ENCODE data around the gene BUB1B. TPM values are rescaled to one million over a fixed set of nuclear protein-coding genes. Genes with fewer than 3 reads are reported as not detected.

BUB1B gene
- total RNA-seq, 1 donor from 2014 or later, result 73.1 TPM

DNA sequence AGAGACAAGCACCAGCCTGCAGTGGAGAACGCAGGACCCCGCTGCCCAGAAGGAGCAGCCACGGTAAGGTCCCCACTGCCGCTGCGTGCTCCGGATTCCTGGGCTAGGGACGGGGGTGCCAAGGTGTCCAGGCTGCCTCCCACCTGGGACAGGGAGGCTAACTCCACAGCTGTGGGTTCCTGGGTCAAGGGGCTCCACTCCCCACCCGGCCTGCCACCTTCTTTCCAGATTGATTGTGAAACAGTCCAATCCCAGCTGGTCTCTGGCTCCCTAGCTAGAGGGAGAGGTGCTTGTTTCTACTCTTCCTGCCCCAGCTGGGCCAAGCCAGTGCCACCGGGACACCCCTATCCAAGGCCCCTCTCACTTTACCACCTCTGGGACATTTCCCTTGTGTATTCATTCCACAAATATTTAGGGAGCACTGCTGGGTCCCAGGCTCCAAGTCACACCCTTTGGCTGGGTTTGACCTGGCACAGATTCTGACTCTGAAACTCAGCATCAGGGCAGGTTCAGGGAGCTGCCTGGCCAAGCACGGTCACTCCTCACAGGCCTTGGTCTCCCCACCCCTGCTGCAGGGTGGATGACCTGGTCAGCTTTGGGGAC lies 79.9 kb downstream of the BUB1B start:
- intact Hi-C loops (cut with micrococcal nuclease), result no loop called here
- no peaks in the 10 kb centered on the region for H3K36me3 Mint-ChIP-seq (ENCODE audit: low read depth)
- no peak overlapping the region for H3K4me3 Mint-ChIP-seq (ENCODE audit: low read depth)

DNA sequence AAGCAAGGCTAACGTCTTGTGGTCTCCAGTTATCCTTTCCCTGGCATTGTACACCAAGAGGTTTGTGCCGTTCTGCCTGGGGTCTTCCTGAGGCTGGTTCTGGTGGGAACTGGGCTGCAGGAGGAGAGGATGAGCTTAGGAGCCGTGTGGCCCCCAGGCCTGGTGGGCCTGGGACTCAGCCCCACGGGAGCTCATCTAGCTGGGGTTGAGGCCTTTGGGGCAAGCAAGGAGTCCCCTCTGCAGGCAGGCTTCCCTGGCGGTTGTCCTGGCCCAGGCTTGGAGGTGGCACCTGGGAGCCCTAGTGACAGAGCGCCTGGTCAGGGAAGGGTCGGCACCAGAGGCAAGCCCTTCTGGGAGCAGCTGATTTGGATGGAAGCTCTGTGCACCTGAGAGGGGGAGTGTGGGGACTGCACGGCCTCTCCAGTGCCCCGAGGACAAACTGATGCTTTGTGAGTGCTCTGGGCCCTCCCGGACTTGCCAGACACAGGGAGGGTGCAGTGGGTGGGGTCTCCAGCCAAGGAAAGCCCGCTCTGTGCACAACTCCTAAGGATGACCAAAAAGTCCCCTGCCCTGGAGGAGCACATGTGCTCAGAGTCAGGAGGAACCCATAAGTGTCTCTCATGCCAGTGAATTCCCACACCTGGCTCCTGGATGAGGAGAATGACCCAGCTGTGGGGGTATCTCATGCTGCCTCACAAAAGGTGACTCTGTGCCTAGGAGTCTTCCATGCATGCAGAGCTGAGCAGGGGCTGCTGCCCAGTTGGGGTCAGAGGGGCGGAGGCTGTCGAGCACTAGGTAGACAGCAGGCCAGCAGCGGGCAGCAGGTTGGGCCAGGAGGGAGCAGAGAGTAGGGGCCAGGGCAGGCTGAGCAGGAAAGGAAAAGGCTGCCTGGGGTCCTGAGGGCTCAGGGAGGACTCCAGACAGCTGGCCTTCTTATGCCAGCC lies 80.7 kb downstream of the BUB1B start:
- intact Hi-C loops (cut with micrococcal nuclease), result no loop called here
- Mint-ChIP-seq H3K4me3 (ENCODE audit: low read depth) (no peak overlapping the region), H3K27me3 (ENCODE audit: low read depth) (peaks cover 24% of the 10 kb centered on the region), H3K36me3 (ENCODE audit: low read depth) (no peaks in the 10 kb centered on the region), H3K27ac (no peak overlapping the region), H3K9me3 (no peaks in the 10 kb centered on the region), H3K4me1 (ENCODE audit: low read depth) (peaks cover 3% of the 10 kb centered on the region)
- DNase-seq (ENCODE audit: low spot score), result no peak

More for the DNA sequence above, 79.9 kb downstream of the BUB1B start:
- Mint-ChIP-seq H3K27me3 (ENCODE audit: low read depth) (peaks cover 24% of the 10 kb centered on the region), H3K9me3 (no peaks in the 10 kb centered on the region), H3K4me1 (ENCODE audit: low read depth) (peaks cover 3% of the 10 kb centered on the region), H3K27ac (no peak overlapping the region)
- no peak for DNase-seq (ENCODE audit: low spot score)

DNA sequence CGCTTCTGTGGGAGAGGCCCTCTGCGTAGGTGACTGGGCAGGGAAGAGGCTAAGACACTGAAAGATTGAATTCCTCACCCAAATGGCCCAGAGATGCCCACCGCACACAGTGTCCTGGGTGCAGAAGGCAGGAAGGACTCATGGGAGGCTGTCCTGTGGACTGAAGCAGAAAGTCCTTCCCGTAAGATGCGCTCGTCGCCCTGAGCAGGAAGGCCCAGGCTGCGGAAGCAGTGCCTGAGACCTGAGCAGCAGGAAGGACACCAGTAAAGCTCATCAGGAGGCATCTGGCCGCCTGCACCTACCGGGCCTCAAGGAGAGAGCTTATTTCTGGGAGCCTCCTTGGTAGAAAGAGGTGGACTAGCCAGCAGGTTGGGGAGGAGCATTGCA lies 81.3 kb downstream of the BUB1B start:
- no peak overlapping the region for H3K27ac Mint-ChIP-seq
- H3K4me1 Mint-ChIP-seq (ENCODE audit: low read depth), result peaks cover 3% of the 10 kb centered on the region
- no peaks in the 10 kb centered on the region for H3K36me3 Mint-ChIP-seq (ENCODE audit: low read depth)
- no peak for DNase-seq (ENCODE audit: low spot score)
- no peak overlapping the region for H3K4me3 Mint-ChIP-seq (ENCODE audit: low read depth)
- intact Hi-C loops (cut with micrococcal nuclease), result no loop called here
- no peaks in the 10 kb centered on the region for H3K9me3 Mint-ChIP-seq
- peaks cover 21% of the 10 kb centered on the region for H3K27me3 Mint-ChIP-seq (ENCODE audit: low read depth)

DNA sequence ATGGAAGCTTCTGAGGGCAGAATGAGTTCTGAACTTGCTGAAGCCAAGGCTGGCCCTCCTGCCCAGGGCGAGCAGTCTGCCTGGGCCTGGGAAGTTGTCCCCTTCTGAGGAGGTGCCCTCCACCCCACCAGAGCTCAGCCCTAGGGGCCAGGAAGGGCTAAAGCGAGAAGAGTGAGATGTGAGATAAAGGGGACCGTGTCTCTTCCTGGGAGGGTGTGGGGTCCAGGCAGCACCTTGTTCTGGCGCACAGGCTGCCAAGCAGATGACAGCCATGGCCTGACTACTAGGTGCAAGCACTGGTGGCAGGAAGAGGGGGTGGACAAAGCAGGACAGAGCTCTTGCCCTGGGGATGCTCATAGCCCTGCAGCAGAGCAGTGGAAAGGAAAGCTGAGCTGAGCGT lies 81.7 kb downstream of the BUB1B start:
- H3K4me1 Mint-ChIP-seq (ENCODE audit: low read depth), result peaks cover 3% of the 10 kb centered on the region
- intact Hi-C loops (cut with micrococcal nuclease), result no loop called here
- H3K9me3 Mint-ChIP-seq, result no peaks in the 10 kb centered on the region
- peaks cover 20% of the 10 kb centered on the region for H3K27me3 Mint-ChIP-seq (ENCODE audit: low read depth)
- no peak overlapping the region for H3K27ac Mint-ChIP-seq
- DNase-seq (ENCODE audit: low spot score), result no peak
- no peaks in the 10 kb centered on the region for H3K36me3 Mint-ChIP-seq (ENCODE audit: low read depth)
- no peak overlapping the region for H3K4me3 Mint-ChIP-seq (ENCODE audit: low read depth)

DNA sequence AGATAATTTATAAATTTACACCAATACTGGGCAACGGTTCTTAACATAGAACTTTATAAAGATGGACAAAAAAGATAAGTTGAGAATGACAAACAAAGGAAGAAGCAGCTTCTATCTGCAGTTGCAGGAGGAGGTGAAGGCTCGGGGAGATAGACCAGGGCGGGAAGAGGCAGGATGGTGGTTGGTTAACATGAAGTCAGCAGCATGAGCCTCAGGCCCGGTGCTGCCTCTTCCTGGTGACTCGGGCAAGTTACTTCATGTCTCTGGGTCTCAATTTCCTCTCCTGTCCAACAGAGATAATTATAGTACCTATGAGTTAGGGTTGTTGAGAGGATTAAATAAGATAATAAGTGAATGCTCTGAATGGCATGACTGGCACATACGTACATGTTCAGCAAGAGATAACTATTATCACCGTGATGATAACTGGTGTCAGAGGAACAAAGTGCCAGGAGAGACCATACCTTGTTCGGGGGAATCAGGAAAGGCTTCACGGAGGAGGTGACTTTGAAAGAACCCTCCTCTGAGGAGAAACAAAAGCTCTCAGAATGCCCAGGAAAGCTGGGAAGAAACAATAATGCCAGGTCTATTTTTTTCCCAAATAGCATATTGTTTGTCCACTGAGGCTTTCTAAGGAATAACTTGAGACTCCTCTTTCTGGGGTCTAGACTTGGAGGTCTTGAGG lies 82.4 kb downstream of the BUB1B start:
- no peaks in the 10 kb centered on the region for H3K9me3 Mint-ChIP-seq
- DNase-seq (ENCODE audit: low spot score), result no peak
- peaks cover under 1% of the 10 kb centered on the region for H3K4me1 Mint-ChIP-seq (ENCODE audit: low read depth)
- H3K27me3 Mint-ChIP-seq (ENCODE audit: low read depth), result peaks cover 14% of the 10 kb centered on the region
- no peak overlapping the region for H3K27ac Mint-ChIP-seq
- intact Hi-C loops (cut with micrococcal nuclease), result no loop called here
- no peaks in the 10 kb centered on the region for H3K36me3 Mint-ChIP-seq (ENCODE audit: low read depth)
- H3K4me3 Mint-ChIP-seq (ENCODE audit: low read depth), result no peak overlapping the region

DNA sequence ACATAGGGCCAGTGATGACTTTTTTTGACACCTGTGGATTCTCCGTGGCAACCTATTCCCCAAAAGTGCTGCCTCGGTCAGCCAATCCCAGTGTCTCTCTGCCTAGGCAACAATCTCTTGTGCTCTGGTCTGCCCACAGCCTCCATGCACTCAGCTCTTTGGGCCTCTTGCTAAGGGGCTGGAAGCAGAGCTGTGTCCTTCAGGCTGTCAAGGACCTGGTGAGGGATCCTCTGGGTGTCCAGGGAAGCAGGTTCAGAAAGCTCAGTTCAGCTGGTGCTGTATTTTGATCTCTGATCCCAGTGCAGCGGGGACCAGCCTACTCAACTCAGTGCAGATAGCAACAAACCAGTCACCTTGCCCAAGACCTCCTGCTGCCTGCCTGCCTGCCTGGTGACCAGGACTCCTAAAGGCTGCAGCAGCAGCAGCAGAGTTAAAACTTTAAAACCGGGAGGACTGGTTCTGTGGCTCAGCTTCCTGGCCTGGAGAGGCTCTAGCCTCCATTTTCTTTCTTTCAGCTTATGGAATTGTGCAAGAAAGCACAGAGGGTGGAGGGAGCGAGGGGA lies 84.2 kb downstream of the BUB1B start:
- no peaks in the 10 kb centered on the region for H3K4me1 Mint-ChIP-seq (ENCODE audit: low read depth)
- no peaks in the 10 kb centered on the region for H3K36me3 Mint-ChIP-seq (ENCODE audit: low read depth)
- intact Hi-C loops (cut with micrococcal nuclease), result no loop called here
- H3K4me3 Mint-ChIP-seq (ENCODE audit: low read depth), result no peak overlapping the region
- H3K27ac Mint-ChIP-seq, result no peak overlapping the region
- H3K27me3 Mint-ChIP-seq (ENCODE audit: low read depth), result peaks cover 10% of the 10 kb centered on the region
- no peak for DNase-seq (ENCODE audit: low spot score)
- no peaks in the 10 kb centered on the region for H3K9me3 Mint-ChIP-seq

DNA sequence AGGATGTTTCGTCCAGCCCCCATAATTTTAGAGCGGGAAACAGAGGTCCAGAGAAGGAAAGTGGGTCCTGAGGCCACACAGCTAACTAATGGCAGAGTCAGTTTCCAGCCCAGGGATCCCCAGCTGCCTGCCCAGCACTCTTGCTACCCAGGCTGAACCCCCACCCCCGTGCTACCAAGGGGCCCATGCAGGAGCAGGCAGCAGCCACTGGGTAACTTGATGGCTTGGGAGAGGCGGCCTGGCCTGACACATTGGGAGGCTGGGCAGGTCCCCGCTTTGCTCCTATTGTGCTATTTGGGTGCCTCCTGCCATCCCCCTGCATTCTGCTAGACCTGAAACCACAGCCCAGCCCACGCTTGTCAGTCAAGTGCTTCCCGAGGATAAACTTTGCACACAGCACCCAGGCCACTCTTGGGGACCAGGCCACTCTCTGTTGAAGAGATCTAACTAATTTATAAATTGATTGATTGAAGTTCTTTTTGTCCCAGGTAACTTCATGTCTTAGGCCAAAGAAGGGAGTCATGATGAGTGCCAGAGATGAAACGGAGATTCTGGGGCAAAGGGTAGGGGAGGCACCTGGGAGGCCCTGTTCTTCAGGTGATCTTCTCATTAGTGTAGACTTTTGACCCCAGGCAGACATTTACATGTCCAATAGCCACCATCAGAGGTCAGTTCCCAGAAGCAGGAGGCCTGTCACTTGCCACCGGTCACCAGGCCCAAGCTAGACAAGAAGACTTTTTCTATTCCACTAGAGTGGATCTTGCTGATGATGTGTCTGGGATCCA lies 85.0 kb downstream of the BUB1B start:
- Mint-ChIP-seq H3K27ac (no peak overlapping the region), H3K27me3 (ENCODE audit: low read depth) (peaks cover 15% of the 10 kb centered on the region), H3K4me1 (ENCODE audit: low read depth) (no peaks in the 10 kb centered on the region), H3K4me3 (ENCODE audit: low read depth) (no peak overlapping the region), H3K36me3 (ENCODE audit: low read depth) (no peaks in the 10 kb centered on the region), H3K9me3 (no peaks in the 10 kb centered on the region)
- intact Hi-C loops (cut with micrococcal nuclease), result no loop called here
- DNase-seq (ENCODE audit: low spot score), result no peak

DNA sequence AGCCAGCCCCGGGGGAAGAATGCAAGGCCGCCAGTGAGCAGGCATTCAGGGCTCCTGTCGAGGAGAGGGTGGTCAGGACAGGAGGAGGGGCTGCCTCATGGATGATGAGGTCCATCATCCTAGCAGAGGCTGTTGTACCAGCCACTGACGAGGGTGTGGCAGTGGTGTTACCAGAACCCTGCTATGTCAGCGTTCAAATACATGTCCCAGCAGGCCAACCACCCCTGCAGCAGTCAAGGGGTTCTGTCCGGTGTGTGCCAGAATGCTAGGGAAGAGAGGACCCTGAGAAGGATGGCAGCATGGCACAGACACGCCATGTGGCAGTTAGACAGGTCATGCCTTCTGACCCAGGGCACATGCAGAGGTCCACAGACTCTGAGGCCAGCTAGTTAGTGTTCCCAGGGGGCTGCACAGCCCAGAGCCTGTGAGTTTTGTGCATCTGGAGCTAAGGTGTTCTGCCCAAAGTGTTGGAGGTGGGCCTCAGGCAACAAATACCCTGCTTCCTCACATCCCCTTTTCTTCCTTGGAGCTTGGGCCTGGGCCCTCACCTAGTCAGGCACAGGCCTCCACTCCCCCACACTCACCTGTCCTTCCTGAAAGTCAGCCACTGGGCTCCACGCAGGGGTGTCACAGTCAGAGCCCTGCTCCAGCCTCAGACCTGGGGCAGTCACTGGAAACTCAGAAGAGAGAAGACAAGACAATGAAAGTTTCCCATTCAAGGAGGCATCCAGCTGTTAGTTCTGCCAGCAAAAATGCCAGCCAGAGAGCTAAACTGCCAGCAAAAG lies 85.8 kb downstream of the BUB1B start:
- H3K4me3 Mint-ChIP-seq (ENCODE audit: low read depth), result no peak overlapping the region
- no peak overlapping the region for H3K27ac Mint-ChIP-seq
- intact Hi-C loops (cut with micrococcal nuclease), result no loop called here
- H3K4me1 Mint-ChIP-seq (ENCODE audit: low read depth), result no peaks in the 10 kb centered on the region
- H3K9me3 Mint-ChIP-seq, result no peaks in the 10 kb centered on the region
- no peaks in the 10 kb centered on the region for H3K36me3 Mint-ChIP-seq (ENCODE audit: low read depth)
- peaks cover 23% of the 10 kb centered on the region for H3K27me3 Mint-ChIP-seq (ENCODE audit: low read depth)
- DNase-seq (ENCODE audit: low spot score), result no peak

DNA sequence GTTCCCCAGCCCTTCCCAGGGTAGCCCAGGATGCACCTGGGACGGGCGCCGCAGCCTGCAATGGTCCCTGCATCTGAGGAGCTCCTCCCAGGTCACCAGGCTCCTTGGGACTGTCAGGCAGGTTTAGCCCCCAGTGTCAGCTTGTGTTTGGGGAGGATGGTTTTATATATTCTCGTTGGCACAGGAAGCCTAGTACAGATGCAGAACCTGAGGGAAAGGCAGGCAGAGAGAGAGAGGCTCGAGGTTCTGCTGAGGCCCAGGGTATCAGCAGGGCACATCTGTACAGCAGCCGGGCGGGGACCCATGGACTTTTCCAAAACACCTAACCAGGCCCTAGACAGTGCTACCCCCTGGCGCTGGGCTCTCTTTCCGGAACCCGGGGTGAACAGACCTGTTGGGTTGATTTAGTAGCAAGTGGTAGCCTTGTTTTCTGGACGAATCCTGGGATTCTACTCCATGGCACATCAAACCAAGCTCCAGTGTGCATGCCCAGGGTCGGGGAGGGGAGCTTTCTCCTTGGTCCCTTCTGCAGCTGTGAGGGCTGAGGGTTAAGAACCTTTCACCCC lies 86.6 kb downstream of the BUB1B start:
- Mint-ChIP-seq H3K36me3 (ENCODE audit: low read depth) (no peaks in the 10 kb centered on the region), H3K27me3 (ENCODE audit: low read depth) (peaks cover 26% of the 10 kb centered on the region), H3K9me3 (no peaks in the 10 kb centered on the region), H3K4me1 (ENCODE audit: low read depth) (no peaks in the 10 kb centered on the region), H3K27ac (no peak overlapping the region), H3K4me3 (ENCODE audit: low read depth) (no peak overlapping the region)
- intact Hi-C loops (cut with micrococcal nuclease), result no loop called here
- no peak for DNase-seq (ENCODE audit: low spot score)

DNA sequence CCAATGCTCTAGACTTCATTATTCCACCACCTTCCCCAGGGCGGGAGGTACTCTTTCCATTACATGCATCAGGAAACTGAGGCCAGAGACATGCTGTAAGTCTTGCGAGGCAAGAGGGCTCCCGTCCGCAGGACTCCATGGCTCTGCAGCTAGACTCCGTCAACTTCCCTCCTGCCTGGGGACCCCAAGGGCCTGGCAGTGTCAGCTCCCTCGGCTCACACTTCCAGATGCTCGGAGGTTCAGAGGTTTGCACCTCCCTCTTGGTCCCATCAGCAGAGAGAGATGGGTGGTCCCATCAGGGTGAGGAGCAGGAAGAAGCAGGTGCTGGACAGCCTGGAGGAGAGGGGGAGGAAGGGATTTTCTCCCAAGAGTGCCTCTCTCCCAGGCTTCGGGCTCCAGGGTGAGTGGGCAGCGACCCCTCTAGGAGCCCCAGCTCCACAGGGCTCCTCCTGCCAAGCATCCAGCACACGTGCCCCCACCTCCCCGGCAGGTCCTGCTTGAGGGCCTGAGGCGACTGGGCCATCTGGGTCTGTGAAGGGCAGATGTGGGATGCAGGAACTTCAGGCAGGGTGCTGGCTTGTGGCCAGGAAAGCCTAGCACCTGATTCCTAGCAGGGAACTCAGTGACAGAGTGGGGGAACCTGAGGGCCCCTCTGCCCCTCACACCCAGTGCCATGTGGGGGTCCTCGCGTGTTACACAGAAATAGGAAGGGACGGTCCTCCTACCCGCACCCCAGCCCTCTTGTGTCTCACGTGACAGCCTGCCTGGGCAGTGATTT lies 87.3 kb downstream of the BUB1B start:
- intact Hi-C loops (cut with micrococcal nuclease), result no loop called here
- no peaks in the 10 kb centered on the region for H3K36me3 Mint-ChIP-seq (ENCODE audit: low read depth)
- H3K4me1 Mint-ChIP-seq (ENCODE audit: low read depth), result peaks cover 3% of the 10 kb centered on the region
- no peaks in the 10 kb centered on the region for H3K9me3 Mint-ChIP-seq
- no peak for DNase-seq (ENCODE audit: low spot score)
- no peak overlapping the region for H3K27ac Mint-ChIP-seq
- H3K27me3 Mint-ChIP-seq (ENCODE audit: low read depth), result peaks cover 29% of the 10 kb centered on the region
- no peak overlapping the region for H3K4me3 Mint-ChIP-seq (ENCODE audit: low read depth)
